ENCODE results near the gene HOXD9.

Gene HOXD9

GRCh38 chr2:176085861-176086771 lies 36.4 kb upstream of the HOXD9 start:
- peak in 1 of 2 experiments; percentile 31 for DNase-seq

- no peak for DNase-seq
Measured at GRCh38 chr2:176087330-176088047, 35.0 kb upstream of the HOXD9 start.

GRCh38 chr2:176088048-176088936 lies 34.2 kb upstream of the HOXD9 start:
- DNase-seq = peak; percentile 35 to 61

GRCh38 chr2:176088937-176089842 lies 33.3 kb upstream of the HOXD9 start:
- no peak for DNase-seq

- no peak for DNase-seq
Measured at GRCh38 chr2:176089843-176090395, 32.6 kb upstream of the HOXD9 start.

- DNase-seq = no peak
Measured at GRCh38 chr2:176090862-176091261, 31.7 kb upstream of the HOXD9 start.

GRCh38 chr2:176091329-176092258 lies 30.9 kb upstream of the HOXD9 start:
- no peak for DNase-seq

- no peak for DNase-seq
Measured at GRCh38 chr2:176092270-176093144, 30.0 kb upstream of the HOXD9 start, which contains the start of gene HOXD13. TSS of gene HOXD13 (plus strand) at chr2:176092721. CDS start at chr2:176092891, 170 bp downstream.

- no peak for DNase-seq
Measured at GRCh38 chr2:176093145-176093897, 29.2 kb upstream of the HOXD9 start.

- no peak for DNase-seq
Measured at GRCh38 chr2:176093898-176094249, 28.6 kb upstream of the HOXD9 start.

GRCh38 chr2:176094349-176094748 lies 28.2 kb upstream of the HOXD9 start:
- DNase-seq = no peak

GRCh38 chr2:176095421-176095820 lies 27.1 kb upstream of the HOXD9 start:
- no peak for DNase-seq

GRCh38 chr2:176096243-176096985 lies 26.1 kb upstream of the HOXD9 start:
- DNase-seq = no peak

- DNase-seq = peak; percentile 58 to 81
Measured at GRCh38 chr2:176096986-176097819, 25.3 kb upstream of the HOXD9 start.

GRCh38 chr2:176097820-176098365 lies 24.6 kb upstream of the HOXD9 start:
- DNase-seq = no peak

GRCh38 chr2:176098366-176099158 lies 24.0 kb upstream of the HOXD9 start:
- no peak for DNase-seq
